NCI-H146 treated with DMSO at 0.1 percent for 48 hours (cell line): ENCODE measurements around the gene ACSL6.

Experiments
- DNase-seq: peaks from one replicate; lab custom pipeline; 2025; ENCODE audit not compliant: unreplicated experiment; lab: John Stamatoyannopoulos, UW

ACSL6 gene

DNA sequence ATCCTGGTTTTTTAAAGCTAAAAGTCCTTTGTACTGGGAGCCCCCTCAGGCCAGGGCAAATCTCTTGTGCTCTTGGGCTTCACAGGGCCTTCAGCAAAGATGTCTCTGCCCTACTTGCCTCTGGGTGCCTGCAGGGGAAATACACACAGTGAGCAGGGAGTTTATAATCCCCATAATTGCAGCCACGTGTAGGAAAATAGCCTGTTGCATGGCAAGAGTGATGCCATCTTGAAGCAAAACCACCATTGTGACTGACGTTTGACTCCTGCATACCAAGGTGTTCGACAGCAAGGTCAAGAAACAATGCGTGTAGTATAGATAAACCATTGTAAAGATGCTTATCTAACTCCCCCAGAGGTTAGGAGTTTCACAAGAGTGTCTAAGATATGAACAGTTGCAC, 37.6 kb upstream of the ACSL6 start:
- DNase-seq = no peak

GRCh38 chr5:132046880-132047299, 35.4 kb upstream of the ACSL6 start:
- no peak for DNase-seq

GRCh38 chr5:132044207-132044606, 32.7 kb upstream of the ACSL6 start:
- DNase-seq = no peak

DNA sequence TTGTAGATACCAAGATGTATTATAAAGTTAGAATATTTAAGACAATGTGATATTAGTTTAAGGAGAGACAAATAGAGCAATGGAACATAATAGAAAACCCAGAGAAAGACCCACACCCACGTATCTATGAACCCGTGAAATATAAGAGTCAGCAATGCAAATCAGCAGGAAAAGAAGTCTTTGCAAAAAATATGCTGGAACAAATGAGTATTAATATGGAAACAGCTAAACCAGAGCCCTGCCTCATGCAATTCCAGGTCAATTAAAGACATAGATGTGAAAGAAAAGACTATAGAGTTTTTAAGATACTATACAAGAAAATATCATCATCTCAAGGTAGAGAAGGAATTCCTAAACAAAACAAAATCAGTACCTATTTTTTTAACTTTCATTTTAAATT, 25.9 kb upstream of the ACSL6 start:
- DNase-seq = no peak

GRCh38 chr5:132033122-132033521, 21.7 kb upstream of the ACSL6 start:
- no peak for DNase-seq

GRCh38 chr5:132032196-132032595, 20.7 kb upstream of the ACSL6 start:
- no peak for DNase-seq

- no peak for DNase-seq
Observed at GRCh38 chr5:132030610-132031009, 19.2 kb upstream of the ACSL6 start.

DNA sequence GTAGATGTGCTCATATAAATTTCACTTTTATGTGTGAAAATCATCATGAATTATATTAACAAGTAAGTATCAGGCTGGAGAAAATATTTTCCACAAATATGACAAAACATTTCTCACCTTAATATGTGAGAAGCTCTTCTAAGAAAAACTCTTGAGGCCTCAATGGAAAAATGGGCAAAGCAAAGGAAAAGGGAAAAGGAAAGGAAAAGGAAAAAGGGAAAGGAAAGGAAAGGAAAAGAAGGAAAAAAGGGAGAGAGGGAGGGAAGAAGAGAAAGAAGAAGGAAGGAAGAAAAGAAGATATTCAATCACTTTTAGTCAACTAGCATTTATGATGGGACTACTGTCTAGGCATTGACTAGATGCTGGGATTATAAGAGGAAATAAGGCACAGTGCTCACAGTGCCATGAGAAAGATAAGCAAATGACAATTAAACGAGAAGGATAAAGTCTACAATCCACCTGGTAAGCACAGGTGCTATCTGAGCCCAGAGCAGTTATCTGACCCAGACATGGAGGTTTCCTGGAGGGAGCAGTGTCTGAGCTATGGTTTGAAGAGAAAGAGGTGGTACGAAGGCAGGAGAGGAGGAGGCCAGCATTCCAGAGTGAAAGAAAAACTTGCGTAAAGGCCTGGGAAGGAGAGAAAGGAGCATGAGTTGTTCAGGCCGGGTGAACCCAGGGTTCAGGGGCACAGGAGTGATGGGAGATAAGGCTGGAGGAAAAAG, 18.3 kb upstream of the ACSL6 start:
- DNase-seq = no peak

DNA sequence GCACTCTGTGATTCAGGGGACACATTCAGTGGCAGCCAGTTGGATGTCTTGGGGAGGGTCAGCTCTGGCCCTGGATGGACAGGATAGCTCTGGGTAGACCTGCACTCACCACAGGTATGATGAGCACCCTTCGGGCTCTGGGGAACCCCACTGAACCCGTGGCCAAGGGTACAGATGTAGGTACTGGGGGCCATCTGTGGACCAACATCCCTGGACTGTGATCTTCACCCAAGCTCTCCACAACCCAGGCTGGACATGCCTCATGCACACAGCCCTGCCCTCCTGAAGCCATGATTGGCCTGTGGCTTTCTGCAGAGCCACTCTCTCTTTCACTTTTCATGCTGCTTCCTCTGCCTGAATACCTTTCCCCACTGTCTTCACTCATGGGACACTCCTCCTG, 15.6 kb upstream of the ACSL6 start:
- DNase-seq = no peak

DNA sequence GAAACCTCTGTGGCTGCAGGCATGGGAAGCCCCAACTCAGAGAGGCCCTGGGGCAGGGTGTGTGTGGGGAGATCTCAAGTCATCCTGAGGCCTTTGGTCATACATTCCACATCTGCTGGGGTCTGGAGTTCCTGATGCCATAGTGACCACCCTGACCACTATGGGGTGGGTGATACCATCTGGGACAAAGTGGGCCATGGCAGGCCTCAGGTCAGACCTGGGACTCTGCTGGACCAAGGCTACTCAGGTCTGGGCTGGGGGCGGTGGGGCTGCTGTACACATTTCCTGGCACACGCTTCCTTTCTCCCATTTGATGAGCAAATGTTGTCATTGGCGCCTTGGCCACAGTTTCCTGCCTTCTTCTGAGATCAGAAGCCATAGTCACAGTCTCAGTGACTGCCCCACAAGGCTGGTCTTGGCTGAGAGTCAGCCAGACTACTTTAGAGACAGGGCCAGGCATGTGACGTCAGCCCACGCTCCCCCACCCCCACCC, 15.1 kb upstream of the ACSL6 start:
- no peak for DNase-seq

- DNase-seq = no peak
Observed at GRCh38 chr5:132025403-132025971, 14.0 kb upstream of the ACSL6 start.

DNA sequence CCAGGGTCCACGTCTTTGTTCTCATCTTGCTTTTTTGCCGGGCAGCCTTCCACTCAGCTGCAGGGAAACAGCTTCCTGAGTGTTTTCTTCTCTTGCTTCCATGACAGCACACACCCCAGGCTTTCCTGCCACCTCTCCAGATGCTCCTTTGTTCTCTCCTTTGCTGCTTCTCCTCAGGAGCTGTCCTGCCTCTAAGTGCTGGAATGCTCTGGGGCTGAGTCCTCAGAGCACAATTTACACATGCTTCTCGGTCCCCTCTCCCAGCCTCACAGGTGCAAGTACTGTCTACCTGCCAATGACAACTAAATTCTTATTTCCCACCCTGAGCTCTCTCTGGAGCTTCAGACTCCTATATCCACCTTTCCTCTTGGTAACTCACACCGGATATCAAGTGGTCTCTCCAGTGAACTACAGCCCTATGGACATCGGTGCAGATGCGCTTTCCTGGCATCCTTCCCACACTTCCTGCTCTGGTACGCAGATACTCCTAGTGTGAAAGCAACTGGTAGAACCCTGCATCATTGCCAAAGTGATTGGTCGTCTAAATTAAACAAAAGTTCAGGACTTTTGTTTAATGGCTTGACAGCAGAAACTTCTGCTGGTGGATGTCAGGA, 13.4 kb upstream of the ACSL6 start:
- no peak for DNase-seq

GRCh38 chr5:132024117-132024435, 12.6 kb upstream of the ACSL6 start:
- DNase-seq = no peak

DNA sequence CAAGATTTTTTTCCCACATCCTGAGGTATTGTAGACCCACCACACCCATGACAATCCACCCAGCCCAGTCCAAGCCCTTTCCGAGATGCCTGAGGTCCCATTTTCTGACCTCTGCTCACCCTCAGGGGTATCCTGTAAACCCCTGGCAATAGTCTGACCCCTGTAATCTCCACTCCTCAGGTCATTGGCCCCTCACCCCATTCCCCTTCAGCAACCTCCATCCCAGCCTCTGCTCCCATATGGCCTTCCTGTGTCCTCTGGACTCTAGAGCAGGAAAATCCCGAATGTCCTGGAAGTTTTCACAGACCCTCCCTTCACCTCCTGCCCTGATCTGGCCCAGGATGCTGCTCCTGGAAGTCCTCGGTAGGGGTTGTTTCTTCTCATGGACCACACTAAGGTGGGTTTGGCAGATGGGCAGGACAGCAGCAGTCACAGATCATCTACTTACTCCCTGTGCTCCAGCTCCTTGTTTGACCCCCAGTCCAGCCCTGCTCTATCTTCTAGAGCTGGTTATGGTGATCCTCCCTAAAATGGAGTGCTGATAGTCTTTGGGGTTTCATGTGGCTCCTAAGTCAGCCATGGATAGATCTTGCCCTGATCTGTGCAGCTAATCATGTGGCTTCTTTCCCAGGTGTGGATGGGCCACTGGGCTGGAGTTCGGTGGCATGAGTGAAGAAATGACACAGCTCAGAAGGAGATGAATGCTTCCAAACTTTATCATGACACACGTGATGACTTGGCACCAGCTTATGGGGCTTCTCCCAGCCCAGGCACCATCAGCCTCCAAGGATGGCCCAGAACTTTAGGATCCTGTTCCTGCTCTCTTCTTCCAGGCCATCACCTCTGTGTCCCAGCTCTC, 12.0 kb upstream of the ACSL6 start:
- DNase-seq = no peak

DNA sequence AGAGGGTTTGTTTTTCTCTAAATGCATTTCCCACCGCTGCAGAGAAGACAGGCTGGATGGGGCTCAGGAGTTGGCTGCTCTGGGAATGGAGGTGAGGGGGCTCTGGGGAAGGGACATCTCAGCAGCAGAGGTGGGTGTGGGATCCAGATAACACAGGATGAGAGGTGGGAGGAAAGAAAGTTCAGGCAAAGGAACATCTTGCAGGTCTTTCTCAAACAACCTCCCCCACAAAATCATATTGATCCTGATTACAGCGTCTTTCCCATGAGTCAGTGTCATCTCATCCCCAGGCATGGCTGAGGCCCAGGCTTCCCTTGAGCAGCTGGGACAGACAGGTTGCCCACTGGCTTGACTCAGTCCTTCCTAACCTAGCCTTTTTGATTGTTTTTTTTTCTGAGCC, 11.3 kb upstream of the ACSL6 start:
- DNase-seq = no peak

- DNase-seq = no peak
Observed at GRCh38 chr5:132021654-132022053, 10.2 kb upstream of the ACSL6 start.

GRCh38 chr5:132020568-132021339, 9.3 kb upstream of the ACSL6 start:
- DNase-seq = no peak

GRCh38 chr5:132019857-132020555, 8.5 kb upstream of the ACSL6 start:
- no peak for DNase-seq

DNA sequence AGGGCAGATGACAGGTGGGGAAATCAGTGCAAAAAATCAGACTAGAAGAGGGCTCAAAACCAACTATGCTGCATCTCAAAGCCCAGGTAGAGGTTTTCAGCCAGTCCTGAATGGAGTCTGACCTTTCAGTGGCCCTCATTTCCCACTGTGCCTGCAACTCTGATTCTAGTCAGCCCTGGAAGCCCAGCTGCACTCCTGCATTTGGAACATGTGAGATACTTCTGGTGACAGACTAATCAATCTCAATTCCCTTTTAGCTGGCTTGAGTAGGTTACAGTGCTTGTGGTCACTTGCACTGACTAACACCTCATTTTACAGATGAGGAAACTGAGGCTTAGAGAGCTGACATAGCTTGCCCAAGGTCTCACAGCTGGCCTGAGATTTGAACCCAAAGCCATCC, 7.9 kb upstream of the ACSL6 start:
- DNase-seq = no peak
